Measurements from ENCODE around the gene PTPRR.

The PTPRR gene

GRCh38 chr12:70895956-70896355, 24.6 kb downstream of the PTPRR start:
- TF ChIP-seq CTCF (IDR thresholded peaks at IDR 0.05; ENCODE audit: low read depth, low read length, missing control alignments), result no peak
- no peak for DNase-seq (ENCODE audit: extremely low read depth, low read depth)

GRCh38 chr12:70892593-70892992, 27.9 kb downstream of the PTPRR start:
- no peak for TF ChIP-seq CTCF (IDR thresholded peaks at IDR 0.05; ENCODE audit: low read depth, low read length, missing control alignments)
- no peak for DNase-seq (ENCODE audit: extremely low read depth, low read depth)
- H3K4me3 ChIP-seq (replicated peaks; ENCODE audit: low read depth, low read length), result no peak overlapping the region

More at GRCh38 chr12:70895956-70896355, 24.6 kb downstream of the PTPRR start:
- no peak overlapping the region for H3K4me3 ChIP-seq (replicated peaks; ENCODE audit: low read depth, low read length)

GRCh38 chr12:70890895-70891832, 29.4 kb downstream of the PTPRR start:
- no peak overlapping the region for H3K4me3 ChIP-seq (replicated peaks; ENCODE audit: low read depth, low read length)
- TF ChIP-seq CTCF (IDR thresholded peaks at IDR 0.05; ENCODE audit: low read depth, low read length, missing control alignments), result no peak
- DNase-seq (ENCODE audit: extremely low read depth, low read depth), result no peak

GRCh38 chr12:70885956-70886355, 34.6 kb downstream of the PTPRR start:
- no peak for TF ChIP-seq CTCF (IDR thresholded peaks at IDR 0.05; ENCODE audit: low read depth, low read length, missing control alignments)

GRCh38 chr12:70883855-70884254, 36.7 kb downstream of the PTPRR start:
- no peak for TF ChIP-seq CTCF (IDR thresholded peaks at IDR 0.05; ENCODE audit: low read depth, low read length, missing control alignments)
- no peak for DNase-seq (ENCODE audit: extremely low read depth, low read depth)

More at GRCh38 chr12:70885956-70886355, 34.6 kb downstream of the PTPRR start:
- DNase-seq (ENCODE audit: extremely low read depth, low read depth), result no peak
- no peak overlapping the region for H3K4me3 ChIP-seq (replicated peaks; ENCODE audit: low read depth, low read length)

GRCh38 chr12:70880744-70881143, 39.8 kb downstream of the PTPRR start:
- no peak for DNase-seq (ENCODE audit: extremely low read depth, low read depth)
- no peak for TF ChIP-seq CTCF (IDR thresholded peaks at IDR 0.05; ENCODE audit: low read depth, low read length, missing control alignments)

More at GRCh38 chr12:70883855-70884254, 36.7 kb downstream of the PTPRR start:
- no peak overlapping the region for H3K4me3 ChIP-seq (replicated peaks; ENCODE audit: low read depth, low read length)

More at GRCh38 chr12:70880744-70881143, 39.8 kb downstream of the PTPRR start:
- no peak overlapping the region for H3K4me3 ChIP-seq (replicated peaks; ENCODE audit: low read depth, low read length)
